Prostate gland (tissue), 2 donors: ENCODE results near the gene PPP3R2. TPM values are rescaled to one million over a fixed set of nuclear protein-coding genes. Genes with fewer than 3 reads are reported as not detected.
"Not testable (repeated sequence)": the region's sequence is repeated elsewhere in the genome, so short reads cannot be mapped to it uniquely, and the experiment has no call there.

Experiments used
- DNase-seq: peaks from one replicate; pipeline ENCODE4 v3.0.0-alpha.2; 2019; ENCODE audit warnings: low spot score
- H3K27ac ChIP-seq, 2 donors: fragments of 200-600 bp; sonication (generic); 2 replicates each; pipeline ENCODE4 v1.5.1; 2017 to 2019
- H3K27me3 ChIP-seq: fragments of 200-600 bp; sonication (generic); replicated peaks from 2 replicates; pipeline ENCODE4 v1.5.1; 2019; ENCODE audit not compliant: insufficient read depth
- H3K36me3 ChIP-seq, 2 donors: fragments of 200-600 bp; sonication (generic); 1 replicate in 1 of 2; 2 replicates in 1 of 2; pipeline versions ENCODE4 v1.5.1 to v1.8.1; 2017 to 2019
- H3K4me1 ChIP-seq: fragments of 200-600 bp; sonication (generic); replicated peaks from 2 replicates; pipeline ENCODE4 v1.5.1; 2019
- H3K4me3 ChIP-seq, 2 donors: fragments of 200-600 bp; sonication (generic); 2 replicates each; pipeline ENCODE4 v1.5.1; 2017 to 2019
- H3K9me3 ChIP-seq: fragments of 200-600 bp; sonication (generic); 2 replicates; pipeline ENCODE4 v1.5.1; 2017
- CTCF ChIP-seq, 4 experiments: fragments of 200-600 bp in 2 of 4; fragments of 450-650 bp in 2 of 4; sonication (generic) in 2 of 4; IDR thresholded peaks; 1 replicate in 3 of 4; 2 replicates in 1 of 4; pipeline ENCODE4 v1.5.1; 2016 to 2019; ENCODE audit warnings: antibody characterized with exemption in 4 of 4, mild to moderate bottlenecking in 2 of 4, moderate library complexity in 2 of 4
- POLR2A ChIP-seq: fragments of 450-650 bp; IDR thresholded peaks from one replicate; pipeline ENCODE4 v1.6.1; 2016; ENCODE audit warnings: antibody characterized with exemption, mild to moderate bottlenecking
- POLR2AphosphoS5 ChIP-seq: sonication (generic); formaldehyde crosslinking; IDR thresholded peaks from one replicate; pipeline ENCODE4 v1.6.1; 2017; ENCODE audit warnings: antibody characterized with exemption
- WGBS: methylation state at CpG from one replicate; pipeline ENCODE4 v1.1.5; 2018; 5-methylcytosine and 5-hydroxymethylcytosine counted together
- intact Hi-C: fragments of 100-400 bp; cut with DNase I; formaldehyde crosslinking; loops from one replicate; pipeline ENCODE4 v1.14.2; 2022
- total RNA-seq, 2 donors: library from RNA; depleted of rRNA; stranded (reverse); fragments of >200 nt; gene quantifications; one replicate each; pipeline ENCODE4 v1.1.0, GENCODE V29; 2016

Gene PPP3R2
- total RNA-seq, 2 donors from 2014 or later, result 3.3 TPM; not detected in 1

- H3K27ac ChIP-seq, result no peak overlapping the region
- no peaks in the 10 kb centered on the region for H3K9me3 ChIP-seq
- H3K36me3 ChIP-seq, result no peaks in the 10 kb centered on the region
- TF ChIP-seq POLR2AphosphoS5 (no peak), POLR2A (no peak), CTCF (IDR thresholded peaks at IDR 0.05) (no peak)
- H3K27me3 ChIP-seq, result no peaks in the 10 kb centered on the region
- no peaks in the 10 kb centered on the region for H3K4me1 ChIP-seq
- intact Hi-C loops, result no loop called here
- no peak for DNase-seq
- no peak overlapping the region for H3K4me3 ChIP-seq
These were observed 2.9 kb downstream of the PPP3R2 start for GRCh38 chr9:101591787-101592446.

- intact Hi-C loops, result no loop called here
- DNase-seq, result no peak
- no peaks in the 10 kb centered on the region for H3K4me1 ChIP-seq
- H3K27ac ChIP-seq, result no peak overlapping the region
- H3K4me3 ChIP-seq, result no peak overlapping the region
- H3K27me3 ChIP-seq, result no peaks in the 10 kb centered on the region
- H3K9me3 ChIP-seq, result no peaks in the 10 kb centered on the region
- TF ChIP-seq POLR2A (no peak), POLR2AphosphoS5 (no peak), CTCF (IDR thresholded peaks at IDR 0.05) (no peak)
- WGBS, result 95% methylated on average over 3 of the region's 3 CpGs
- no peaks in the 10 kb centered on the region for H3K36me3 ChIP-seq
These were observed 3.9 kb downstream of the PPP3R2 start for GRCh38 chr9:101590901-101591300.

GRCh38 chr9:101590074-101590473, 4.7 kb downstream of the PPP3R2 start:
- intact Hi-C loops, DNase-seq, H3K27ac ChIP-seq, H3K4me1 ChIP-seq, H3K36me3 ChIP-seq, H3K27me3 ChIP-seq, H3K4me3 ChIP-seq, H3K9me3 ChIP-seq: not testable (repeated sequence)
- 85% methylated on average over 6 of the region's 6 CpGs for WGBS

- H3K36me3 ChIP-seq, result no peaks in the 10 kb centered on the region
- no peak overlapping the region for H3K4me3 ChIP-seq
- WGBS, result 80% methylated on average over 4 of the region's 4 CpGs
- intact Hi-C loops, result no loop called here
- no peak overlapping the region for H3K27ac ChIP-seq
- no peaks in the 10 kb centered on the region for H3K4me1 ChIP-seq
- TF ChIP-seq POLR2AphosphoS5 (no peak), POLR2A (no peak)
- no peaks in the 10 kb centered on the region for H3K9me3 ChIP-seq
- no peaks in the 10 kb centered on the region for H3K27me3 ChIP-seq
- DNase-seq, result no peak
These were observed 7.3 kb downstream of the PPP3R2 start for GRCh38 chr9:101587332-101588043.

GRCh38 chr9:101586651-101587050, 8.1 kb downstream of the PPP3R2 start:
- WGBS, result over 99% methylated on average over 5 of the region's 5 CpGs
- Histone ChIP-seq H3K9me3 (no peaks in the 10 kb centered on the region), H3K36me3 (no peaks in the 10 kb centered on the region), H3K4me1 (no peaks in the 10 kb centered on the region), H3K27me3 (no peaks in the 10 kb centered on the region), H3K27ac (no peak overlapping the region), H3K4me3 (no peak overlapping the region)
- no peak for DNase-seq
- intact Hi-C loops, result no loop called here
- TF ChIP-seq POLR2A (no peak), POLR2AphosphoS5 (no peak), CTCF (IDR thresholded peaks at IDR 0.05) (no peak)

GRCh38 chr9:101585740-101586139, 9.0 kb downstream of the PPP3R2 start:
- intact Hi-C loops, result no loop called here
- no peaks in the 10 kb centered on the region for H3K36me3 ChIP-seq
- no peak overlapping the region for H3K27ac ChIP-seq
- H3K27me3 ChIP-seq, result no peaks in the 10 kb centered on the region
- TF ChIP-seq POLR2A (no peak), POLR2AphosphoS5 (no peak), CTCF (IDR thresholded peaks at IDR 0.05) (no peak)
- no peak for DNase-seq
- WGBS, result 55% methylated on average over 3 of the region's 3 CpGs
- H3K4me3 ChIP-seq, result no peak overlapping the region
- no peaks in the 10 kb centered on the region for H3K4me1 ChIP-seq
- H3K9me3 ChIP-seq, result no peaks in the 10 kb centered on the region
